Measurements from ENCODE around the gene CERS6. TPM values are rescaled to one million over a fixed set of nuclear protein-coding genes. Genes with fewer than 3 reads are reported as not detected.

CERS6 gene
- total and polyA plus RNA-seq, 2 experiments from 2014 or later: 7.4 to 35.0 TPM

- Histone ChIP-seq H3F3A (replicated peaks; ENCODE audit: low read depth) (no peaks in the 10 kb centered on the region), H3K4me2 (no peak overlapping the region), H3K36me3 (ENCODE audit: insufficient read depth) (no peaks in the 10 kb centered on the region), H3K4me1 (ENCODE audit: insufficient read depth) (0 out of 2 replicates have a peak, but pooled peaks cover 4% of the 10 kb centered on the region), H2AFZ (no peak overlapping the region), H3K79me2 (replicated peaks; ENCODE audit: insufficient read depth) (peaks cover 5% of the 10 kb centered on the region; the same call in 1 of the 2 replicates), H3K9me2 (ENCODE audit: insufficient read depth) (no peaks in the 10 kb centered on the region), H3K27me3 (ENCODE audit: insufficient read depth) (no peaks in the 10 kb centered on the region), H4K20me1 (replicated peaks; ENCODE audit: insufficient read depth) (no peaks in the 10 kb centered on the region), H3K27ac (ENCODE audit: low read depth) (no peak overlapping the region), H3K4me3 (no peak overlapping the region)
- no peak for TF ChIP-seq POLR2AphosphoS5 (IDR thresholded peaks at IDR 0.05; ENCODE audit: low read depth)
- no peak for TF ChIP-seq STAT1 (IDR thresholded peaks at IDR 0.05; ENCODE audit: unreplicated experiment)
- TF ChIP-seq EZH2 (IDR thresholded peaks at IDR 0.05; ENCODE audit: low read depth, unreplicated experiment): no peak
- no peak for TF ChIP-seq CREB1 (CRISPR knock-in tag; IDR thresholded peaks at IDR 0.05; ENCODE audit: low read depth)
- TF ChIP-seq ETS1 (IDR thresholded peaks at IDR 0.05): no peak
- no peak for TF ChIP-seq REST (IDR thresholded peaks at IDR 0.05; ENCODE audit: unreplicated experiment)
- no peak for TF ChIP-seq CTCF (conservative IDR thresholded peaks at IDR 0.05; ENCODE audit: low read depth in 2 of 2)
- TF ChIP-seq NANOG (IDR thresholded peaks at IDR 0.05; ENCODE audit: borderline replicate concordance): no peak
- no peak for TF ChIP-seq ZNF114 (CRISPR knock-in tag; IDR thresholded peaks at IDR 0.05)
- TF ChIP-seq EZH2phosphoT487 (IDR thresholded peaks at IDR 0.05; ENCODE audit: unreplicated experiment): no peak
- TF ChIP-seq JUNB (IDR thresholded peaks at IDR 0.05; ENCODE audit: unreplicated experiment): no peak
- no peak for TF ChIP-seq ZNF462 (CRISPR knock-in tag; IDR thresholded peaks at IDR 0.05)
- no peak for TF ChIP-seq ZNF331 (CRISPR knock-in tag; IDR thresholded peaks at IDR 0.05; ENCODE audit: low read depth)
- no peak for DNase-seq (ENCODE audit: low spot score)
- ATAC-seq: no peak
- H3K27ac Mint-ChIP-seq: no peak overlapping the region
- H3K4me1 Mint-ChIP-seq: peaks cover 6% of the 10 kb centered on the region; the same call in 2 of the 3 replicates
- no peaks in the 10 kb centered on the region for H3K9me3 Mint-ChIP-seq
- H3K36me3 Mint-ChIP-seq (ENCODE audit: low read depth): no peaks in the 10 kb centered on the region
- no peak overlapping the region for H3K4me3 Mint-ChIP-seq
- peaks cover 2% of the 10 kb centered on the region for H3K27me3 Mint-ChIP-seq (ENCODE audit: insufficient read depth, low read depth, poor library complexity)
These were observed 214.4 kb downstream of the CERS6 start for GRCh38 chr2:168670478-168670877.
